ENCODE data around the gene SH3PXD2B.

The SH3PXD2B gene

GRCh38 chr5:172379481-172379880 lies 74.8 kb downstream of the SH3PXD2B start:
- Mint-ChIP-seq H3K9me3 (peaks cover 3% of the 10 kb centered on the region), H3K4me3 (no peak overlapping the region), H3K36me3 (ENCODE audit: low read depth) (peaks cover 47% of the 10 kb centered on the region), H3K4me1 (peaks cover 19% of the 10 kb centered on the region), H3K27me3 (ENCODE audit: low read depth) (peaks cover 3% of the 10 kb centered on the region), H3K27ac (no peak overlapping the region)
- TF ChIP-seq, protein P1, sequence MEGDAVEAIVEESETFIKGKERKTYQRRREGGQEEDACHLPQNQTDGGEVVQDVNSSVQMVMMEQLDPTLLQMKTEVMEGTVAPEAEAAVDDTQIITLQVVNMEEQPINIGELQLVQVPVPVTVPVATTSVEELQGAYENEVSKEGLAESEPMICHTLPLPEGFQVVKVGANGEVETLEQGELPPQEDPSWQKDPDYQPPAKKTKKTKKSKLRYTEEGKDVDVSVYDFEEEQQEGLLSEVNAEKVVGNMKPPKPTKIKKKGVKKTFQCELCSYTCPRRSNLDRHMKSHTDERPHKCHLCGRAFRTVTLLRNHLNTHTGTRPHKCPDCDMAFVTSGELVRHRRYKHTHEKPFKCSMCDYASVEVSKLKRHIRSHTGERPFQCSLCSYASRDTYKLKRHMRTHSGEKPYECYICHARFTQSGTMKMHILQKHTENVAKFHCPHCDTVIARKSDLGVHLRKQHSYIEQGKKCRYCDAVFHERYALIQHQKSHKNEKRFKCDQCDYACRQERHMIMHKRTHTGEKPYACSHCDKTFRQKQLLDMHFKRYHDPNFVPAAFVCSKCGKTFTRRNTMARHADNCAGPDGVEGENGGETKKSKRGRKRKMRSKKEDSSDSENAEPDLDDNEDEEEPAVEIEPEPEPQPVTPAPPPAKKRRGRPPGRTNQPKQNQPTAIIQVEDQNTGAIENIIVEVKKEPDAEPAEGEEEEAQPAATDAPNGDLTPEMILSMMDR (IDR thresholded peaks at IDR 0.05; ENCODE audit: unreplicated experiment in 3 of 3): no peak

GRCh38 chr5:172377856-172378255 lies 76.5 kb downstream of the SH3PXD2B start:
- peaks cover 63% of the 10 kb centered on the region for H3K36me3 Mint-ChIP-seq (ENCODE audit: low read depth)
- no peak overlapping the region for H3K27ac Mint-ChIP-seq
- peaks cover 19% of the 10 kb centered on the region for H3K4me1 Mint-ChIP-seq
- no peaks in the 10 kb centered on the region for H3K27me3 Mint-ChIP-seq (ENCODE audit: low read depth)
- peaks cover 7% of the 10 kb centered on the region for H3K9me3 Mint-ChIP-seq
- H3K4me3 Mint-ChIP-seq: no peak overlapping the region
- TF ChIP-seq, protein P1 (IDR thresholded peaks at IDR 0.05; ENCODE audit: unreplicated experiment in 3 of 3): no peak

DNA sequence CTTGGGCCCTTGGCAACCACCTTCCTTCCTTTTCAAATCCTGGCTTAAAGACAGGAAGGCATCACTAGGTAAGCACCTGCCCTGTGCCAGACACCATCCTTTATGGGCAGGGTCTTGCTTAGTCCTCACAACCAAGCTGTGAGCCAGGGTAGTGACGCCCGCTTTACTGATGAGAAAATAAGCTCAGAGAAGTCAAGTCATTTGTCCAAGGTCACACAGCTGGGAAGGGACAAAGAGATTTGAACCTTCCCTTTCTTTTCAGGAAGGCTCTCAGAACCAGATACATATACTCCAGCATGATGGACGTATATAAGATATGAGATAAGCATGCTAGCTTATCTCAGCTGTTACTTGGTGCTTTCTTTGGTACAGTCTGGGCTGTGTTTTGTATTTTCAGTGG lies 76.9 kb downstream of the SH3PXD2B start:
- Mint-ChIP-seq H3K27me3 (ENCODE audit: low read depth) (no peaks in the 10 kb centered on the region), H3K27ac (no peak overlapping the region), H3K36me3 (ENCODE audit: low read depth) (peaks cover 67% of the 10 kb centered on the region), H3K9me3 (peaks cover 8% of the 10 kb centered on the region), H3K4me1 (peaks cover 19% of the 10 kb centered on the region), H3K4me3 (no peak overlapping the region)
- TF ChIP-seq, protein P1 (IDR thresholded peaks at IDR 0.05; ENCODE audit: unreplicated experiment in 3 of 3): no peak

- no peak overlapping the region for H3K4me3 Mint-ChIP-seq
- no peak overlapping the region for H3K27ac Mint-ChIP-seq
- H3K27me3 Mint-ChIP-seq (ENCODE audit: low read depth): no peaks in the 10 kb centered on the region
- H3K36me3 Mint-ChIP-seq (ENCODE audit: low read depth): peaks cover 71% of the 10 kb centered on the region
- peaks cover 23% of the 10 kb centered on the region for H3K9me3 Mint-ChIP-seq
- TF ChIP-seq, protein P1 (IDR thresholded peaks at IDR 0.05; ENCODE audit: unreplicated experiment in 3 of 3): no peak
- H3K4me1 Mint-ChIP-seq: no peaks in the 10 kb centered on the region
Measured at GRCh38 chr5:172374783-172375182, 79.5 kb downstream of the SH3PXD2B start.

DNA sequence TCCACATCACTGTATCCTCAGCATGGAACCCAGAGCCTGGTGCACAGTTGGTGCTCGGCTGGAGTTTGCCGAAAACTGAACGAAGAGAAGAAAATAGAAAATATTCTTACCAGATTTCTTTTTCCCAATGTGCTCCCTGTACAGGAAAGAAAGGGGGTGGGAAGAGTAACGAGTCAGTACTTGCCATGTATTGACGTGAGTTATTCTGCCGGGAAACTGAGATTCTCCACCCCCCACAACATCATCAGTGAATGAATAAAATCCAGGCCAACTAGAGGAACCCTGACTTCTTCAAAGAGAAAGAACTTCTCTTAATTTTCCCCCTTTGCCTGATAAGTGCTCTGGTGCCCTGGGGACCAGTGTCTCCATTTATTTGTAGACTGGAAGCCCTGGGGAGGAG lies 80.6 kb downstream of the SH3PXD2B start:
- no peak overlapping the region for H3K4me3 Mint-ChIP-seq
- H3K9me3 Mint-ChIP-seq: peaks cover 23% of the 10 kb centered on the region
- no peaks in the 10 kb centered on the region for H3K4me1 Mint-ChIP-seq
- H3K36me3 Mint-ChIP-seq (ENCODE audit: low read depth): peaks cover 67% of the 10 kb centered on the region
- no peak overlapping the region for H3K27ac Mint-ChIP-seq
- TF ChIP-seq, protein P1 (IDR thresholded peaks at IDR 0.05; ENCODE audit: unreplicated experiment in 3 of 3): no peak
- no peaks in the 10 kb centered on the region for H3K27me3 Mint-ChIP-seq (ENCODE audit: low read depth)

DNA sequence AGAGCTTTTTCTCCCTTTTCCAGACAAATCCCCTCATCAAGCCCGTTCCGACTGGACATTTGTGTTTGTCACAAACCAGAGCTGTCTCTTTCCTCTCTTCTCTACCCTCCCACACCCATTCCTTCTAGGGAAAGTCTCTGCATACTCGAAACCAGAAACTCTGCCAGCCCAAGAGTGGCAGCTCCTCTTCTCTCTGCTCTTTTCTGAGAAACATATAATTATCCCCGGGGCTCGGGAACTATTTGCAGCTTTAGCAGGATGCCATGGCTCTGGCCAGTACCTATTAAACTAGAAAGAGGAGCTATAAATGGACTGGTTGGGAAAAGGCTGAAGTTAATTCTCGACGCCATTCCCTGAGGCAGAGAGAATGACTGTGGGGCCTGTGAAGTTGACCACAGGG lies 82.6 kb downstream of the SH3PXD2B start:
- TF ChIP-seq, protein P1 (IDR thresholded peaks at IDR 0.05; ENCODE audit: unreplicated experiment in 3 of 3): no peak
- Mint-ChIP-seq H3K36me3 (ENCODE audit: low read depth) (peaks cover 73% of the 10 kb centered on the region), H3K27ac (no peak overlapping the region), H3K4me1 (no peaks in the 10 kb centered on the region), H3K27me3 (ENCODE audit: low read depth) (no peaks in the 10 kb centered on the region), H3K4me3 (no peak overlapping the region), H3K9me3 (peaks cover 23% of the 10 kb centered on the region)

Measured in nephron (organoid).